ENCODE measurements around the gene CLEC12A. TPM values are rescaled to one million over a fixed set of nuclear protein-coding genes. Genes with fewer than 3 reads are reported as not detected.

CLEC12A gene
- total RNA-seq, 1 experiment from 2014 or later: not detected

DNA sequence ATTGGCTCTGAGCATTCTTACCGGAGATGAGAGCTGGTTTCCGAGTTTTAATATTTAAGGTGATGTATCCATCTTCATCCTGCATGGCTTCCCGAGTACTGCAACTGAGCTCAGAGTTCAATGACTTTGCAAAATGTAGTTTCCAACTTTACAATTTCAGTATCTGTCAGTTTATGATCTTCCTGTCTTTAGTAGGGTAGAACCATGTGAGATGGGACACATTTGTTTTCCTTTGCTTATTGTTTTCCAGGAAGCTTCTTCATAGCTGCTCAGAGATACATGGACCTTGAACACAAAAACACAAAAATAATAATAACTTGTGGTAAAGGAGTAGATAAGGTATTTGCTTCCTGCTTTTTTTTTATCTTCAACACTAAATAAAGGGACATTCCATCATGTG, 27.8 kb downstream of the CLEC12A start, which contains the start of gene CLEC1B:
CLEC1B (minus strand) TSS at position 106 of the 400 bp plus-strand sequence; CDS start at position 85, 21 bp downstream.
- no TSS peak for BruUV-seq (replicated peaks)
- H4K20me1 ChIP-seq (ENCODE audit: insufficient read depth): no peaks in the 10 kb centered on the region
- H2AFZ ChIP-seq (ENCODE audit: low read depth, low read length, poor library complexity, severe bottlenecking): no peak within 1 kb of the TSS
- intact Hi-C loops (cut with micrococcal nuclease): no loop called here
- H3K4me2 ChIP-seq (ENCODE audit: low read length): no peak within 1 kb of the TSS
- DNase-seq (ENCODE audit: low read depth, low spot score) (no peak), ATAC-seq (no peak)
- no peaks in the 10 kb centered on the region for H3K9me3 ChIP-seq (ENCODE audit: control insufficient read depth in 1 of 2, insufficient read depth in 1 of 2, low read depth in 1 of 2, low read length in 2 of 2)
- H3K36me3 ChIP-seq (ENCODE audit: control insufficient read depth in 1 of 2, insufficient read depth in 2 of 2, low read length in 2 of 2): no peaks in the 10 kb centered on the region
- TF ChIP-seq ELF1 (IDR thresholded peaks at IDR 0.05; ENCODE audit: borderline replicate concordance, low read depth) (no peak), REST (IDR thresholded peaks at IDR 0.05; ENCODE audit: low read depth) (no peak), TCF7L2 (IDR thresholded peaks at IDR 0.05; ENCODE audit: borderline replicate concordance, extremely low read depth, insufficient read depth, insufficient read length) (no peak), YY1 (IDR thresholded peaks at IDR 0.05; ENCODE audit: extremely low read depth, insufficient replicate concordance, low read depth, low read length) (no peak), RAD21 (IDR thresholded peaks at IDR 0.05; ENCODE audit: low read depth) (no peak), FOSL1 (IDR thresholded peaks at IDR 0.05; ENCODE audit: low read depth) (no peak), ATF3 (IDR thresholded peaks at IDR 0.05) (no peak), SRF (IDR thresholded peaks at IDR 0.05; ENCODE audit: low read depth) (no peak), SIN3A (IDR thresholded peaks at IDR 0.05; ENCODE audit: low read depth) (no peak)
- H3K79me2 ChIP-seq (ENCODE audit: insufficient read depth, low read length): no peaks in the 10 kb centered on the region
- RAD21 ChIA-PET (ENCODE audit: low non-redundant PET in 1 of 2, low total read pairs in 2 of 2, uncharacterized antibody in 2 of 2, unreplicated experiment in 2 of 2): no interaction called here
- no peak within 1 kb of the TSS for H3K9ac ChIP-seq (ENCODE audit: low read length)
- H3K4me3 ChIP-seq (replicated peaks in 1 of 2; ENCODE audit: low read depth in 1 of 2, low read length in 2 of 2): no peak within 1 kb of the TSS
- peaks cover 40% of the 10 kb centered on the region for H3K27me3 ChIP-seq (ENCODE audit: insufficient read depth, low read length)
- no peaks in the 10 kb centered on the region for H3K4me1 ChIP-seq (ENCODE audit: control insufficient read depth in 1 of 2, insufficient read depth in 2 of 2, low read length in 2 of 2)
- H3K27ac ChIP-seq (ENCODE audit: low read depth, low read length): no peak within 1 kb of the TSS
- POLR2A ChIA-PET: no interaction called here
- CTCF ChIA-PET: interaction anchor here (1.0 to 3.6 kb wide), 2 partner anchors 11 to 248 kb away, joined by 3 to 14 read pairs; partner anchors contain the start of gene CLEC12B
- H3K9me2 ChIP-seq (ENCODE audit: insufficient read depth): no peaks in the 10 kb centered on the region

Measured in HCT116 (cell line).